Skeletal muscle satellite cell (primary cell): ENCODE measurements around the gene SPART.
A peak's percentile ranks its signal among the peaks of the same experiment; 100 is the strongest.
"Not testable (repeated sequence)": the region's sequence is repeated elsewhere in the genome, so short reads cannot be mapped to it uniquely, and the experiment has no call there.

Source experiments
- H3K27me3 ChIP-seq: 2 replicates; pipeline ENCODE4 v1.7.0; 2013; ENCODE audit warnings: low read length; ENCODE audit not compliant: control insufficient read depth, insufficient read depth
- H3K36me3 ChIP-seq: 2 replicates; pipeline ENCODE4 v1.7.0; 2013; ENCODE audit warnings: mild to moderate bottlenecking, control low read depth, low read length; ENCODE audit not compliant: insufficient read depth
- H3K4me1 ChIP-seq: 2 replicates; pipeline ENCODE4 v1.7.0; 2013; ENCODE audit warnings: low read length; ENCODE audit not compliant: control insufficient read depth, insufficient read depth
- H3K4me2 ChIP-seq: 2 replicates; pipeline ENCODE4 v1.7.0; 2013; ENCODE audit warnings: mild to moderate bottlenecking, low read length
- H3K4me3 ChIP-seq: 2 replicates; pipeline ENCODE4 v1.7.0; 2013; ENCODE audit warnings: low read length
- H3K9ac ChIP-seq: 2 replicates; pipeline ENCODE4 v1.7.0; 2013; ENCODE audit warnings: mild to moderate bottlenecking, low read depth, low read length, moderate library complexity
- H3K9me3 ChIP-seq: replicated peaks from 2 replicates; pipeline ENCODE4 v1.7.0; 2013; ENCODE audit warnings: mild to moderate bottlenecking, control low read depth, low read length

The SPART gene

DNA sequence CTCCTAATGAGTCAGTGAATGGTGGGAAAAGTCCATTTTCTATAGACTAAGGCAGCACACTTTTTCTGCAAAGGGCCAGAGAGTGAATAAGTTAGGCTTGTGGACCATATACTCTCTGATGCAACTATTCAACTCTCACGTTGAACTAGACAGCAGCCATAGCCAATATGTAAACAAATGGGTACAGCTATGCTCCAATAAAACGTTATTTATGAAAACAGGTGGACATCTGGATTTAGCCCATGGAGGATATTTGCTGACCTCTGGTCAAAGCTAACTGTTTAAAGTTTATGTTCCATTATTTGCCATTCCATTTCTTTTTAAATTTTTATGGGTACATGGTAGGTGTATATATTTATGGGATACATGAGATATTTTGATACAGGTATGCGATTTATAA lies 43.9 kb downstream of the SPART start:
- H3K4me3 ChIP-seq = no peak overlapping the region
- peaks cover 5% of the 10 kb centered on the region for H3K36me3 ChIP-seq
- no peaks in the 10 kb centered on the region for H3K9me3 ChIP-seq
- H3K4me2 ChIP-seq = no peak overlapping the region
- H3K27me3 ChIP-seq = no peaks in the 10 kb centered on the region
- H3K9ac ChIP-seq = no peak overlapping the region
- H3K4me1 ChIP-seq = peaks cover 7% of the 10 kb centered on the region

DNA sequence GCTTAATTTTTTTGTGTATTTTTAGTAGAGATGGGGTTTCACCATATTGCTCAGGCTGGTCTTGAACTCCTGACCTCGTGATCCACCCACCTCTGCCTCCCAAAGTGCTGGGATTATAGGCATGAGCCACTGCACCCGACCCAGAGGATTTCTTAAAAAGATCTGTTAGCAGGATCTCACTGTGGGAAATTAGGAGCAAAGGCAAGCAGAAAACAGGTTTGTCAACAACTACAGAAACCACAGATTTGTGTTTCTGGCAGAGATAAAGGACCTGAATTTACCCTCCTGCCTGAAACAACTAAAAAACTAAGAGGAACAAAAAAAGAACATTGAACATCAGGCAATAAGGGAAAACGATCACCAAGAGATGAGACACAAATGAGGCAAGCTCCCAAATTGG lies 46.7 kb downstream of the SPART start:
- H3K9ac ChIP-seq, H3K9me3 ChIP-seq, H3K4me2 ChIP-seq, H3K27me3 ChIP-seq, H3K4me3 ChIP-seq, H3K4me1 ChIP-seq, H3K36me3 ChIP-seq: not testable (repeated sequence)

DNA sequence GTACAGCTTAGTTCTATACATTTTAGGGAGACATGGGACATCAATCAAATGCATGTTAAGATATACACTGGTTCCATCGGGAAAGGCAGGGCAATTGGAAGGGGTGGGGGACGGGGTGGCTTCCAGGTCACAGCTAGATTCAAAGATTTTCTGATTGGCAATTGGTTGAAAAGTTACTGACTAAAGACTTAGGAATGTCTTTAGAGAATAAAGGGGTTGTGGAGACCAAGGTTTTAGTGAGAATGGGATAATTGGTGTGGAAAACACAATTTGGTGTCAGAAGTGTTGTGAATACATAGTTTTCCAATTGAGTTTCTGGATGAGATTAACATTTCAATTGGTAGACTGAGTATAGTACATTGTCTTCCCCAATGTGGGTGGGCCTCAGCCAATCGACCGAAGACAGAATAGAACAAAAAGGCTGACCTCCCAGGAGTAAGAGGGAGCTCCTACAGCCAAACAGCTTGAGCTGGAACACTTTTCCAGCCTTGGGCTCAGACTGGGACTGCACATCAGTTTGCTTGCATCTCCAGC lies 47.6 kb downstream of the SPART start:
- Histone ChIP-seq H3K9ac (peak overlapping the region; percentile 76), H3K9me3 (no peaks in the 10 kb centered on the region), H3K27me3 (no peaks in the 10 kb centered on the region), H3K4me3 (peak overlapping the region; percentile 82), H3K36me3 (no peaks in the 10 kb centered on the region), H3K4me2 (peak overlapping the region; percentile 90), H3K4me1 (peaks cover 7% of the 10 kb centered on the region)

DNA sequence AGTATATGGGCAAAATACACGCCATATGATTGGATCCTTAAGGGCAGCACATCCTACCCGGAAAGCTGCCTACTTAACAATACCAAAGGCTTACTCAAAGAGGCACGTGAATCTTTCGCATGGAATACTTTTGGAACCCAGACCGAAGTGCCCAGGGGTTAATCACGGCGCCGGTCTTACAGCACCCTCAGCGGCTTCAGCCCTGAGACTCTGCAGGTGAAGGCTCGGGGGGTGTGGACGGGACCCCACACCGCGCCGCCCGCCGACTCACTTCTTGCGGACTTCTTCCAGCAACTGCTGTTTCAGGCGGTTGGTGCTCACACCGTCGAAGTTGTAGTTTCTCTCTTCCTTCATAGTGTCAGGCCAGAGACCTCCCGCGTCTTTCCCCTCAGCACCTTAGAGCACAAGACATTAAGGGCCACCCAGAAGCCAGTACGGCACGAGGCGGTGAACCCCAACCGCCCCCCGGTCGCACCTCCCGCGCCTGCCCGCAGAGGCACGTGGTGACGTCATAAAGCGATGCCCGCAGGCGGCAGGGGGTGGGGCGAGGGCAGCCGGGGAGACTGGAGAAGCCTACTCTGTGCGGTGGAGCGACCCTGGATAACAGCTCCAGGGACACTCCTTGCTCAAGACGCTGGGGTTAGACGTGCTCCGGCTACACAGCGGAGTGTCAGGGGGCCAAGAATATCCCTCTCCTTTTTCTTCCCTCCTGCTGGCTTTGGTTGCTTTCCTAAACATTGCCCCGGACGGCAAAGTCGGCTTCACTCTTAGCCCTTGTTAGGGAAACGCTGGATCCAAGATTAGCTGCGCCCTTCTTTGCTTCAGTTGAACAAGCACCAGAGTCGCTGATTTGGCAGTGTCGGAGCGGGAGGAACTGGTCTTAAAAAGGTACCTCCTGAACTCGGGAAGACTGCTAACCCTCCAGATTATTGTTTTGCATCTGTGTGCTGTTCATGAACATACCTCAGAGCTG lies 48.5 kb downstream of the SPART start, which contains the start of gene CCDC169:
TSS of gene CCDC169 (minus strand) at position 449 of the 973 bp plus-strand sequence. CDS start at position 354, 95 bp downstream.
- H3K9ac ChIP-seq = peak within 1 kb of the TSS; percentile 76
- peaks cover 7% of the 10 kb centered on the region for H3K4me1 ChIP-seq
- no peaks in the 10 kb centered on the region for H3K9me3 ChIP-seq
- no peaks in the 10 kb centered on the region for H3K36me3 ChIP-seq
- no peaks in the 10 kb centered on the region for H3K27me3 ChIP-seq
- H3K4me2 ChIP-seq = peak within 1 kb of the TSS; percentile 90
- H3K4me3 ChIP-seq = peak within 1 kb of the TSS; percentile 82

DNA sequence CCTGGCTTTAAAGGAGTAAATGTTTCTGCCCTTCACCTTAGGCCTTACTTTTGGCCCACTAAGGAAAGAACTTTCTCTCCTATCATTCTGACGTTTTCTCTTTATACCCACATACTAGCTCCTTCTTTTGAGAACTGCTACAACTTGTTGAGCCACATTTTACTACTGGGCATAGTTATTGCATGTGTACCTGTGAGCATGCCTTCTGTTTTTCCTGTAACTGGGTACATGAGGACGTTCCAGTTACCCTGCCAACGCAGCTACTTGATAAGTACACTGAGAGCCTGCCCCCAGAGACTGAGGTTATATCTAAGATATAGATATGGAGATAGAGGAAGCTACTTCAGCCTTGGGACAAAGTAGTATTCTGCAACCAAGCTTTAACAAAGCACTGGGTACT lies 52.1 kb downstream of the SPART start:
- Histone ChIP-seq H3K4me2 (no peak overlapping the region), H3K4me3 (no peak overlapping the region), H3K27me3 (no peaks in the 10 kb centered on the region), H3K4me1 (peaks cover 7% of the 10 kb centered on the region), H3K9ac (no peak overlapping the region), H3K36me3 (no peaks in the 10 kb centered on the region), H3K9me3 (peaks cover 3% of the 10 kb centered on the region)

DNA sequence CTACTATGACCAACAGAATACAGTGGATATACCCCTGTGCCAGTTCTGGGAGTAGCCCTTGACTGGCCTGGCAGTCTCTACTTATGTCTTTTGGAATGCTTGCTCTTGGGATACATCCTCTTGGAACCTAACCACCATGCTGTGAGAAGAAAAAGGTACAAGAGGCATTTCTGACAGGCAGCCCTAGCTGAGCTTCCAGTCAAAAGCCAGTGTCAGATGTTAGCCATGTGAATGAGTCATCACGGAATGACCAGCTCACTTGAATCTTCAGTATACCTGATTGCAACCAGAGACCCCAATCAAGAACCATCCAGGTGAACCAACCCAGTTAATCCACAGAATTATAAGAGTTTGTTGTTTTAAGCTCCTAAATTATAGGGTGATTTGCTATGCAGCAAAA lies 52.7 kb downstream of the SPART start:
- Histone ChIP-seq H3K9ac (no peak overlapping the region), H3K4me3 (no peak overlapping the region), H3K27me3 (no peaks in the 10 kb centered on the region), H3K9me3 (peaks cover 4% of the 10 kb centered on the region), H3K36me3 (no peaks in the 10 kb centered on the region), H3K4me1 (peaks cover 7% of the 10 kb centered on the region), H3K4me2 (no peak overlapping the region)

DNA sequence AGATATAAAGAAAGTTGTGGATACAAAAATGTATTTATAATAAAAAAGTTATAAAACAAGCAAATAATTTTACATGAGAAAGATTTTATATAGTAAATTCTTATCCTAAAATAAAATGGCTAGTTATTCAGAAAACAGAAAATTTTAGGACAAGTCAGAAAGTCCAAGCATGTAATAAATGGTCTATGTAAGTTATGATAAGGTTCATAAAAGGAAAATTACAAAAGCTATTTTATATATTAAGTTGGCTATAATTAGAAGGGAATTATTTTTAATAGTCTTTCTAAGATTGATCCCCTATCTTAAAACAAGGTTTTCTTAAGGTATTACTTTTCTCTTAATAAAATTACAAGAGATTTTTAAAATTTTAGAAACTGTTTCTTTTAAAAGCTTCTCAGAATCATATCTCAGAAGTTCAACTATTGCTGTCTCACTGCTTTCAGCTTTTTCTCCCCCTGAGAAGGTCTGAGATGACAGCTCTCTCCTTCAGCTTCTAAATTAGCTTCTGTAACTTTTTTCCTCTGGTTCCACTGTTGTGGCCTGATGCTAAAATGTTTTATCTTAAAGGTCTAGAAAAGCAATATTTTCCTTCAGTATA lies 57.3 kb downstream of the SPART start:
- Histone ChIP-seq H3K36me3 (no peaks in the 10 kb centered on the region), H3K9me3 (peaks cover 4% of the 10 kb centered on the region), H3K27me3 (no peaks in the 10 kb centered on the region), H3K4me1 (no peaks in the 10 kb centered on the region), H3K4me3 (no peak overlapping the region), H3K4me2 (no peak overlapping the region), H3K9ac (no peak overlapping the region)

DNA sequence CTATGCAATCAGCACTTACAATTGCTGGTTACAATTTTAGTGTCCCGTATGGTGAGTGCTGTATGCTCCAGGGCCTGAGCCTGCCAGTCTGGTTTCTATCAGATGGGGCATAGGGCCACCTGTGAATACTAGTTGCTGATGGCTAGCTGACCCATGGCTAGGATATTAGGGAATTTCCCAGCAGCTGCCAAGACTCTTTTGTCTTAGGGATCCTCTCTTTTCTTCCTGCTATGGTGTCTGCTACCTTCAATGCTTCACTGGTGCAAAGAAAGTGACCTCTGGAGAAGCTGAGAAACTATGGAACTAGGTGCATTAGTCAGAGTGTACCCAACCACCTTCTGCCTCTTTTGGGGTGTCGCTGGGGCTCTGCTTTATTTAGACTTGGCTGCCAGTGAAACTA lies 60.2 kb downstream of the SPART start:
- no peaks in the 10 kb centered on the region for H3K36me3 ChIP-seq
- no peak overlapping the region for H3K4me3 ChIP-seq
- peaks cover 4% of the 10 kb centered on the region for H3K9me3 ChIP-seq
- no peaks in the 10 kb centered on the region for H3K4me1 ChIP-seq
- H3K9ac ChIP-seq = no peak overlapping the region
- no peaks in the 10 kb centered on the region for H3K27me3 ChIP-seq
- no peak overlapping the region for H3K4me2 ChIP-seq

DNA sequence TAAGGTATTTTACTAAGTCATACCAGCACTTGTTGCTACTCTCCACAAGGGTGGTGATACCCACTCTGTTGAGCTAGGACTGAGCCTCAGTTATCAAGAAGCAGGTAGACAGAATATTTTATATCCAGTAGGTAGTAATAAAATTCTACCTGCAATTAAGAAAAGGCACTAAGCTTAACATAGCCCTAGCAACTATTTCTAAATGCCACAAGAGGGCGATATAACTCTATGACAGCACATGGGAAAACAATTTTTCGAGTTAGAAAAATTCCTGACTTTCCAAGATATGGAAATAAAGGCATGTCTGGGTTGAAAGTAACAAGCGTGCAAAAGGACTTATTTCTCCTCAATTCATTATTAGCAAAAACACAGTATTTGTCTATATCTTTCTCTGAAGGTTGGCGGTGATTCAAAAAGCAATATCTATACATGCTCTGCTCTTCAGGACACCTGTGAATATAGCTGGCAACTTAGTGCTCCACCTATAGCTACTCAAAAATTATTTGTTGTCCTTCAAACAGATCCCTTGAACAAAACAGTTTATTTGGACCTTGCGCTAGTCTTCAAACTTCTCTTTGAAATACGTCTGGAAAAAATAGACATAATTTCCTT lies 63.3 kb downstream of the SPART start:
- H3K9me3 ChIP-seq = no peaks in the 10 kb centered on the region
- no peak overlapping the region for H3K4me3 ChIP-seq
- H3K4me2 ChIP-seq = no peak overlapping the region
- H3K4me1 ChIP-seq = no peaks in the 10 kb centered on the region
- no peak overlapping the region for H3K9ac ChIP-seq
- H3K36me3 ChIP-seq = no peaks in the 10 kb centered on the region
- no peaks in the 10 kb centered on the region for H3K27me3 ChIP-seq

DNA sequence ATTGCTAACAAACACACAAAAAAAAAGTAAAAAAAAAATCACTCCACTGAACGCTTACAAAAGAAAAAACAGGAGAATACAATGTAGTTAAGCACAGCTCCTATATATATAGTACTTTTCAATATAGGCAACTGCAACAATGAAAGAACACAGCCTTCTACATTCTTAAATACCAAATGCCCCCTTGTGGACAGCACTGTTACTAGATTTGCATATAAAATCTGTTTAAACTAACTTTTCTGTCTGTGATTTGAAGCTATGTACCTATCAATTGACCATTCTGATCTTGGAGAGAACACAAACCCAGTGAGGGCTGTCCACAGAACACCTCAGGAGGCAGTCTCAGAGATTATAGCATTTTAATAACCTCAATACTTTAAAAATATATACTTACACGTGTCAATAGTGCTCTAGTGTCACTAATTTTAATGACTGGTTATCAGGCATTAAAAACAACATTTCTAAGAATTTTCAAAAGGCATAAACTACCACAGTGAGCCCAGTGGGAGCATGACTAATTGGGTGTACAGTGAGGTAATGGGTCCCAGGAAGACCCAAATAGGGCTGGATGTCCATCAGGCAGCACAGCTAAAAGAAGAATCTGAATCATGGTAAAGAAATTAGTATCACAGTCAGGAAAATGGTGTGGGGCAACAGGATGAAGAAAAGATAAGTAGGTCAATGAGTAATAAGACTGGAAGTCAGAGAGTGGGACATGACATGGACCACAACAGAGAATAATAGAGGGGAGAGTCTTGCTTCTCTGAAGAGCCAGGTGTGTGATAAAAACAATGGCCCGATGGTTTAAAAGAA lies 70.8 kb downstream of the SPART start:
- H3K27me3 ChIP-seq = no peaks in the 10 kb centered on the region
- no peak overlapping the region for H3K4me3 ChIP-seq
- H3K9me3 ChIP-seq = no peaks in the 10 kb centered on the region
- peaks cover 6% of the 10 kb centered on the region for H3K4me1 ChIP-seq
- no peak overlapping the region for H3K9ac ChIP-seq
- H3K4me2 ChIP-seq = no peak overlapping the region
- H3K36me3 ChIP-seq = no peaks in the 10 kb centered on the region

DNA sequence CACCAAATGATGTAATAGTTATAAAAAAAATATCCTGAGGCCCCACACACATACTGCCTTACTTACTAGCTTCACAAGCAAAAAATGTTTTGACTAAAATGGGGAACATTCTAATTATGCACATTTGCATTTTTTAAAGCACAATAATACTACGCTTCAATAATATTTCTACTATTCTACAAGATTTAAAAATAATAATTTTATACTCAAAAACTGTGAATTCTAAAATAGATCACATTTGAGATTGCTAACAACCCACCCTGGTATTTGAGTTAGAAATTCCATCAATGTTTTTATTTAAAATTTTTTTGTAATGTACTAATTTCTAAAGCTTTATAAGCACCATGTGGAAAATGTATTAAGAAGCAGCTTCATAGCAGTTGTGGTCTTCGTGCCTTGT lies 72.8 kb downstream of the SPART start:
- Histone ChIP-seq H3K9ac (no peak overlapping the region), H3K27me3 (no peaks in the 10 kb centered on the region), H3K4me3 (no peak overlapping the region), H3K4me1 (peaks cover 6% of the 10 kb centered on the region), H3K36me3 (no peaks in the 10 kb centered on the region), H3K4me2 (no peak overlapping the region), H3K9me3 (no peaks in the 10 kb centered on the region)
